ENCODE data around the gene DPP7.

- TF ChIP-seq KAT2A (conservative IDR thresholded peaks at IDR 0.05; ENCODE audit: control insufficient read depth, low read depth, low read length) (no peak), EZH2 (IDR thresholded peaks at IDR 0.05; ENCODE audit: borderline replicate concordance, control insufficient read depth, low read depth, low read length) (no peak), RFX5 (IDR thresholded peaks at IDR 0.05; ENCODE audit: low read depth, low read length) (no peak), USF2 (IDR thresholded peaks at IDR 0.05; ENCODE audit: borderline replicate concordance, low read depth, low read length) (no peak)
These were observed 26.4 kb downstream of the DPP7 start for GRCh38 chr9:137088121-137088520.
